ENCODE measurements around the gene USP47. TPM values are rescaled to one million over a fixed set of nuclear protein-coding genes. Genes with fewer than 3 reads are reported as not detected.

Gene USP47
- total and polyA plus RNA-seq, 2 of the 8 experiments (the other 6 are each of a cell fraction or from before 2014, with no cell fraction given) = 4.2 to 21.3 TPM

GRCh38 chr11:11841723-11842420, at the start of gene USP47 (continued):
- no peak for TF ChIP-seq NANOG (IDR thresholded peaks at IDR 0.05; ENCODE audit: insufficient read depth, low read depth, low read length, poor library complexity, severe bottlenecking)
- no peak for TF ChIP-seq SP2 (IDR thresholded peaks at IDR 0.05; ENCODE audit: low read length)
- TF ChIP-seq, protein P1, sequence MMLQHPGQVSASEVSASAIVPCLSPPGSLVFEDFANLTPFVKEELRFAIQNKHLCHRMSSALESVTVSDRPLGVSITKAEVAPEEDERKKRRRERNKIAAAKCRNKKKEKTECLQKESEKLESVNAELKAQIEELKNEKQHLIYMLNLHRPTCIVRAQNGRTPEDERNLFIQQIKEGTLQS (IDR thresholded peaks at IDR 0.05; ENCODE audit: insufficient read depth, low read depth, low read length) = no peak
- TF ChIP-seq TCF12 (IDR thresholded peaks at IDR 0.05; ENCODE audit: low read depth, low read length) = no peak
- TF ChIP-seq KDM1A (IDR thresholded peaks at IDR 0.05; ENCODE audit: borderline replicate concordance, low read length) = no peak
- TF ChIP-seq MAFK (IDR thresholded peaks at IDR 0.05; ENCODE audit: low read depth, low read length) = no peak
- TF ChIP-seq POLR2A (IDR thresholded peaks at IDR 0.05; ENCODE audit: control extremely low read depth in 1 of 2, low read depth in 2 of 2, low read length in 2 of 2) = peak; percentile 70 to 81
- no peak for TF ChIP-seq SP1 (IDR thresholded peaks at IDR 0.05; ENCODE audit: low read depth, low read length)
- TF ChIP-seq ASH2L (IDR thresholded peaks at IDR 0.05; ENCODE audit: low read length) = peak; percentile 93
- TF ChIP-seq E2F6 (IDR thresholded peaks at IDR 0.05) = no peak
